Activated CD8-positive, alpha-beta memory T cell treated with anti-CD3 and anti-CD28 coated beads for 24 hours (primary cell): ENCODE data around the gene PDE4B.

ENCODE experiments used
- DNase-seq: peaks from one replicate; pipeline ENCODE4 v3.0.0-alpha.2; 2020

Gene PDE4B

GRCh38 chr1:66323958-66324625 is 531.4 kb downstream of the PDE4B start:
- DNase-seq = no peak

GRCh38 chr1:66325594-66326380 is 533.1 kb downstream of the PDE4B start:
- no peak for DNase-seq

- no peak for DNase-seq
Measured at GRCh38 chr1:66326867-66327266, 534.2 kb downstream of the PDE4B start.

- DNase-seq = no peak
Measured at GRCh38 chr1:66327588-66327987, 534.9 kb downstream of the PDE4B start.

GRCh38 chr1:66328896-66329295 is 536.2 kb downstream of the PDE4B start:
- DNase-seq = no peak

GRCh38 chr1:66330722-66331141 is 538.0 kb downstream of the PDE4B start:
- no peak for DNase-seq

- peak; percentile 81 for DNase-seq
Measured at GRCh38 chr1:66331658-66332547, 539.2 kb downstream of the PDE4B start.

- DNase-seq = no peak
Measured at GRCh38 chr1:66332548-66332901, 539.8 kb downstream of the PDE4B start.

GRCh38 chr1:66333466-66334199 is 540.9 kb downstream of the PDE4B start:
- peak; percentile 71 for DNase-seq

GRCh38 chr1:66334318-66334717 is 541.6 kb downstream of the PDE4B start:
- no peak for DNase-seq

GRCh38 chr1:66335125-66335524 is 542.4 kb downstream of the PDE4B start:
- no peak for DNase-seq

GRCh38 chr1:66335859-66336640 is 543.4 kb downstream of the PDE4B start:
- DNase-seq = peak; percentile 86

GRCh38 chr1:66336641-66336990 is 543.9 kb downstream of the PDE4B start:
- no peak for DNase-seq

- no peak for DNase-seq
Measured at GRCh38 chr1:66337249-66337648, 544.6 kb downstream of the PDE4B start.

GRCh38 chr1:66339944-66340343 is 547.2 kb downstream of the PDE4B start:
- no peak for DNase-seq

- no peak for DNase-seq
Measured at GRCh38 chr1:66341446-66342089, 548.9 kb downstream of the PDE4B start.

GRCh38 chr1:66342707-66343106 is 550.0 kb downstream of the PDE4B start:
- DNase-seq = no peak

- no peak for DNase-seq
Measured at GRCh38 chr1:66343569-66344325, 551.1 kb downstream of the PDE4B start.

GRCh38 chr1:66346057-66346795 is 553.5 kb downstream of the PDE4B start:
- DNase-seq = no peak

- no peak for DNase-seq
Measured at GRCh38 chr1:66346873-66347272, 554.2 kb downstream of the PDE4B start.
